IPS-18c (cell line): Measurements from ENCODE around the gene PCK1.

Experiments used
- H3K4me3 ChIP-seq: 2 replicates; pipeline ENCODE4 v1.7.0; 2013; ENCODE audit warnings: low read depth, mild to moderate bottlenecking, low read length, moderate library complexity; ENCODE audit not compliant: insufficient read depth
- H3K9me3 ChIP-seq: one replicate; pipeline ENCODE4 v1.6.1; 2013; ENCODE audit warnings: mild to moderate bottlenecking, low read length, moderate library complexity; ENCODE audit not compliant: control insufficient read depth, insufficient read depth

Gene PCK1

DNA sequence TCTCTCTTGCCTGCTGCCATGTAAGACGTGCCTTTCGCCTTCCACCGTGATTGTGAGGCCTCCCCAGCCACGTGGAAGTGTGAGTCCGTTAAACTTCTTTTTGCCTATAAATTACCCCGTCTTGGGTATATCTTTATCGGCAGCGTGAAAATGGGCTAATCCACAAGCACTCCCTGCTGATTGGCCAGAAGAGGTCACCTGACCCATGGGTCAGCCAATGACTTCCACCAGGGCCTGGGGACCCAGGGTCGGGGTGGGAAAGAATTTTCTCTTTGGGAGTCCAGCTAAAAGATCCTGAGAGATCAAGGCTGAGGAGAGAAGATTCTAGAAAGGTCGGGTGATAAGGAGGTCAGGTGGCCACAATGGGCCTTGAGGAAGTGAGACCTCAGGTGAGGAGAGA, 42.2 kb downstream of the PCK1 start:
- no peak overlapping the region for H3K4me3 ChIP-seq
- H3K9me3 ChIP-seq: no peaks in the 10 kb centered on the region

DNA sequence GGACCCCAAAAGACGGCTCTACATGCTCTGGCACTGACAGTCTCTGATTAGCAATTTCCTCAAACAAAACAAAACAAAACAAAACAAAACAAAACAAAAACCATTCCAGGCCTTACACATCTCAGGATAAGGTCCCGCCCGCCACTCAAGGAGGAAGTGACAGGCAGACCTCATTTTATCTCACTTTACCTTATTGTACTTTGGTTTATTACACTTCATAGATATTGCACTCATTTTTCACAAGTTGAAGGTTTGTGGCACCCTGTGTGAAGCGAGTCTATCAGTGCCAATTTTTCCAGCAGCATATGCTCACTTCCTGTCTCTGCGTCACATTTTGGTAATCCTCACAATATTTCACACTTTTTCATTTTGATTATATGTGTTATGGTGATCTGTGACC, 44.1 kb downstream of the PCK1 start:
- no peak overlapping the region for H3K4me3 ChIP-seq
- no peaks in the 10 kb centered on the region for H3K9me3 ChIP-seq

DNA sequence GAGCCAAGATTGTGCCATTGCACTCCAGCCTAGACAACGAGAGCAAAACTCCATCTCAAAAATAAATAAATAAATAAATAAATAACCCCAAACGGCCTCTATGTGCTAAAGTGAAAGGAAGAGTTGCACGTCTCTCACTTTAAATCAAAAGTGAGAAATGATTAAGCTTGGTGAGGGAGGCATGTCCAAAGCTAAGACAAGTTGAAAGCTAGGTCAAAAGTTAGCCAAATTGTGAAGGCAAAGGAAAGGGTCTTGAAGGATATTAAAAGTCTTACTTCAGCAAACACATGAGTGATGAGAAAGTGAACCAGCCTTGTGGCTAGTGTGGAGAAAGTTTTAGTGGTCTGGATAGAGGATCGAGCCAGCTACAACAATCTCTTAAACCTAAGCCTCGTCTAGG, 45.0 kb downstream of the PCK1 start:
- no peak overlapping the region for H3K4me3 ChIP-seq

DNA sequence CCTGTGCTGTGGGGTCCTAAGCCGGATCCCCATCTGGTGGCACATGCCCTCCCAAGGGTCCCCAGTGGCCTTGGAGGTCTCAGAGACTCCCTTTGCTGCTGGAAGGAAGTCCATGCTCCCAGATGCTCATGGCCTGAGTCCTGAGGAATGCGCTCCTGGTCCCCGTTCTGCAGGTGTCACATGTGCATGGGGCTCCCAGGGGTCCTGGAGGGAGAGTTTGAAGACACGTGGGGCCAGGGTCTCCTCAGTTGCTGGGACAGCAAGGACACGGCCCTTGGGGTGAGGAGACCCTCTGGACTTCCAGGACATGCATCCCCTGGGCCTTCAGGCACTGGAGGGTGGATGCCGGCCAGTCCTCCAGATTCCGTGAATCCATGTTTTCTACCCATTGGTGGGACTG, 47.6 kb downstream of the PCK1 start:
- no peaks in the 10 kb centered on the region for H3K9me3 ChIP-seq

More for the DNA sequence above, 45.0 kb downstream of the PCK1 start:
- H3K9me3 ChIP-seq: no peaks in the 10 kb centered on the region

DNA sequence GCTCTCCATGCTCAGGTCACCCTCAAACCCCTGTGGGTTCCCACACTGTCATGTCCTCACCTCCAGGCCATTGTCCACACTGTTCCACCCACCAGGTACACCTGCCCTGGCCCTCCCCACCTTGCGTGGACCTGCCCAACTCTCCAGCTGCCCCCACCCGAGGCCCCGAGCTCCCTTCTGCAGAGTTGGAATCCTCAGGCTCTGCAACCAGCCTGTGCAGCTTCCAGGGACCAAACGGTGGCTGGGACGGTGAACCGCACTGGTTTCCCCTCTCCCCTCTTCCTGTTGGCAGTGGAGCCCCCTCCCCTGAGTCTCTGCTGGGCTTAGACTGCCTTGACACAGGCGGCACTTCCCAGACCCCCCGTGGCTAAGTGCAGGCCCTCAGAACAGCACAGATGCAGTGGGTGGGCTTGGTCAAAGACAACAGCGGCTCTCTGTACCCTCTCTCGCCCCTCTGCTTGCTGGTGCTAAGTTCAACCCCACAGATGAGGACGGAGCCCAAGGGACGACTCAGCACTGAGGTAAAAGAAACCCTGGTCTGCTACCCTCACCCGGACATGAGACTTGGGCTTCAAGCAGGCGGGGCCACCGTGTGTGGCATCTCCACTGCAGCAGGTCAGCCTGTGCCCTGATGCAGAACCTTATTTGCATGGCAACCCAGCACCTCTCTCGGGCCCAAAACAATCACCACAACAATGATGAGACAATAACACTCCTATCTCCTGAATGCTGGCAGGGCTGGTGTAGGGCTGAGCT, 48.4 kb downstream of the PCK1 start:
- Histone ChIP-seq H3K9me3 (no peaks in the 10 kb centered on the region), H3K4me3 (no peak overlapping the region)

More for the DNA sequence above, 47.6 kb downstream of the PCK1 start:
- H3K4me3 ChIP-seq: no peak overlapping the region

DNA sequence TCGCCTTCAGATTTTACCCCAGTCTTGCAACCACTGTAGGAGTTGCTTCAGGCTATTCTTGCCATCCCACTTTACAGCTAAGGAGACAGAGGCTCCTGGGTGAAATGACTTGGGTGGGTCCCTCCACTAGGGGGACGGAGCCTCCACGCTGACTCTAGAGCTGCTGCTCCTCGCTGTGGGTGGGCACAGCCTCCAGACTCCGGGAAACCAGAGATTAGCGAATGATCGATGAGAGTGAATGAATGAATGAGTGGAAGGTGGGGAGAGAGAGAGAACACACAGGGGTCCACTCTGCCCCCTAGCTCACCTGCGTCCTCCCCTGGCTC, 48.9 kb downstream of the PCK1 start:
- Histone ChIP-seq H3K4me3 (no peak overlapping the region), H3K9me3 (no peaks in the 10 kb centered on the region)

DNA sequence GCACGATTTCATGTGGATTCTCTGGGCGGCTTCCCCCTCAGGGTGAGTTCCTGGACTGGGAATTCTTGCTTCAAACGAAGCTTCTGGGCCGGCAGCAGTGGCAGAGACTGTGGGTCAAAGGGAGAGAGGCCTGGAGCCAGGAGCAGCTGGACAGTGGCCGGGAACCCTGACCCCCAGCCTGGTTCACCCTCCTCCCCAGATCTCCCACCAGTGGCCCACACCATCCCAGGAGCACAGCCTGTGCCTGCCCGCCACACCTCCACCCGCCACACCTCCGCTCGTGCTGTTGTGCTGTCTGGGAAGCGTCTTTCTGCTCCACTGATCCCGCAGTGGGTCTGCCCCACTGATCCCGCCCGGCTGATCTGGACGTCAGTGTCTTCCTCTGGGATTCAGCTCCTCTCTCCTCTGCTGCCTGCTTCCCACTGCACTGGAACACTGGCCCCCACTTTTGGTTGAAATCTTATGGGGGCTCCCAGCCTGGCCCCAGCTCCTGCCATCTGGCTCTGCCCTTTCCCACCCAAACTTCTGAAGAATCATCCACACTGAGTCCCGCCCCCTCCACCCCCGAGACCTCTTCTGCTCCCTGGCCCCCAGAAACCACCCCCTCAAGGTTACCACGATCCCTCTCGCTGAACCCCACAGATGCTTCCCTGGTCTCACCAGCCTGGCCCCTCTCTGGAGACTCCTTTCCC, 49.5 kb downstream of the PCK1 start:
- no peak overlapping the region for H3K4me3 ChIP-seq
- H3K9me3 ChIP-seq: no peaks in the 10 kb centered on the region

DNA sequence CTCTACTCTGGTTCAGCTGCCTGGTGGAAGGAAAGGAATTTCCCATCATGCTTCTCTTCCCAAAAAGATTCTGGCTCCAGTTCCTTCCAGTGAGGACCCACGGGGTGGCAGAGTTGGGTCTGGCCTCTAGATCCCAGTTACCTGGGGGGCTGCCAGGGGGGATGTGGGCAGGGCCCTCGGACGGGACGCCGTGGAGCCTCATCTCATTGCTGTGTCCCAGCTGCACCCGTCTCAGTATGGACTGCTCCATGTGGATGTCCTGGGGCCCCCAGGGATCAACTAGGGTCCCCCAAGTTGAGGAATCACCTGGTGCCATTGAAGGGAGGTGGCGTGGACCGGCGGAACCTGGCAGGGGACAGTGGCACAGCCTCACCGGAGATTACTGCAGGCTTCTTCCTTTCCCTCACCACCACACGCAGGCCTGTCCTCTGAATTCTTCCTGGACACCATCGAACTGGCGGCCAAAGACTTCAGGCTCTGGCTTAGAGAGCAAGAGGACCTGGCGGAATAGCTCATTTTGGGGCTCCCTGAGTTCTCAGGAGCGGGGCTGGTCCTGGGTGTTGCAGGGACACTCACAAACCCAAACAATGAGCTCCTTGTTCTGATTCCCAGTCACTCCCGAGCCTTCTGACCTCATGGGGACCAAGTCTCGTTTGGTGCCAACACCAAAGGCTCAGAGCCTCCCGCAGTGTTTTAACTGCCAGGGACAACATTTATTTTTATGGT, 50.8 kb downstream of the PCK1 start:
- Histone ChIP-seq H3K9me3 (no peaks in the 10 kb centered on the region), H3K4me3 (no peak overlapping the region)

DNA sequence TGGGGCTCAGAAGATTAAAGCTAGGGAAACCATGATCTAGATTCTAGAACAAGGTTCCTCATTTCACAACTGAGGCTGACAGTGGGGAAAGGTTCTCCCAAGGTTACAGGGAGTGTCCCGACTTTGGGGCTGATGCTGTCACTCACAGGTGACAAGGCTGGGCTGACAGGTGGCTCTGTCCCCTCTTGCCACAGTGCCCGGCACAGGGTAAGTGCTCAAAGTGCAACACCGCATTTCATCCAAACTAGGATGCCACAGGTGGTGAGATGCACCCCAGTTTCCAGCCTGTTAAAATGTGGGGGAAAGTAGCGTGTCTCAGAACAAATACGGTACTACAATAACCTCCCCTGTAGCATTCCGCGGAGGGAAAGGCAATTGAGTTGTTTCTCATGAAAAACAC, 51.5 kb downstream of the PCK1 start:
- Histone ChIP-seq H3K4me3 (no peak overlapping the region), H3K9me3 (no peaks in the 10 kb centered on the region)

DNA sequence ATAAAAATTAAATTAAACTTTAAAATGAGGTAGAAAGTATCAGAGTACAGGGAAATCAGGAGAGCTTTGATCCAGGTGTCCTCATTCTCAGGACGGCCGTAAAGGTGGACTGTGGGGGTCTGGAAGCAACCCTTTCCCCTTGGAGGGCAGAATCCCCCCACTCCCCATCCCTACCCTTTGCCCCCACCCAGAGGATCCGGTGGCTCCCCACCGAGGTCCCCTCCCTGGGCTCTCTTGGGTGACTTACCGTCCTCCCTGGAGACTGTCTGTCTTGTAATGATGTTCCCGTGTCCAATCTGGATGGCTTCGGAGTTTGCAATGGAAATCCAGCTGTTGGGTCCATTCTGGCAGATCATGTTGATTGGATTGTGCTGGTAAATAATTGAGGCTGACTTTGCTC, 52.0 kb downstream of the PCK1 start:
- H3K9me3 ChIP-seq: no peaks in the 10 kb centered on the region

DNA sequence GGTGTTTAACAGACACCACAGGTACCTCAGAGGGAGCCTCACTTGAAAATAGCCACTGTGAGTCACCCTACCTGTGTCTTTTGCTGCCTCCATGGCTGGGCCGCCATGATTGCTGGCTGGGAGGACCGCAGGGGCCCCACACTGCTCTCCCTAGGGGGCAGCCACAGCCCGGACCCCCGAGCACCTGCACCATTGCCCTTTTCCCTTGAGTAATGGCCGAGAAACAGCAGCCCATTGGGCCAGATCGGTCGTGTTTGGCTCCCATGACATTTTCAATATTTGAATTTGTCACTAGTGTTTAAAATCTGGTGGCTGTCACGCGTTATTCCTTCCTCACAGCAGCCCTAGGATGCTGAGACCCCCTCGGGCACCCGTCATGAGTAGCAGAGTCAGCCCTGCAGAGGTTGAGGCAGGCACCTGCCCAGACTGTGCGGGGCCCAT, 52.6 kb downstream of the PCK1 start:
- H3K4me3 ChIP-seq: no peak overlapping the region
- H3K9me3 ChIP-seq: no peaks in the 10 kb centered on the region

More for the DNA sequence above, 52.0 kb downstream of the PCK1 start:
- no peak overlapping the region for H3K4me3 ChIP-seq

DNA sequence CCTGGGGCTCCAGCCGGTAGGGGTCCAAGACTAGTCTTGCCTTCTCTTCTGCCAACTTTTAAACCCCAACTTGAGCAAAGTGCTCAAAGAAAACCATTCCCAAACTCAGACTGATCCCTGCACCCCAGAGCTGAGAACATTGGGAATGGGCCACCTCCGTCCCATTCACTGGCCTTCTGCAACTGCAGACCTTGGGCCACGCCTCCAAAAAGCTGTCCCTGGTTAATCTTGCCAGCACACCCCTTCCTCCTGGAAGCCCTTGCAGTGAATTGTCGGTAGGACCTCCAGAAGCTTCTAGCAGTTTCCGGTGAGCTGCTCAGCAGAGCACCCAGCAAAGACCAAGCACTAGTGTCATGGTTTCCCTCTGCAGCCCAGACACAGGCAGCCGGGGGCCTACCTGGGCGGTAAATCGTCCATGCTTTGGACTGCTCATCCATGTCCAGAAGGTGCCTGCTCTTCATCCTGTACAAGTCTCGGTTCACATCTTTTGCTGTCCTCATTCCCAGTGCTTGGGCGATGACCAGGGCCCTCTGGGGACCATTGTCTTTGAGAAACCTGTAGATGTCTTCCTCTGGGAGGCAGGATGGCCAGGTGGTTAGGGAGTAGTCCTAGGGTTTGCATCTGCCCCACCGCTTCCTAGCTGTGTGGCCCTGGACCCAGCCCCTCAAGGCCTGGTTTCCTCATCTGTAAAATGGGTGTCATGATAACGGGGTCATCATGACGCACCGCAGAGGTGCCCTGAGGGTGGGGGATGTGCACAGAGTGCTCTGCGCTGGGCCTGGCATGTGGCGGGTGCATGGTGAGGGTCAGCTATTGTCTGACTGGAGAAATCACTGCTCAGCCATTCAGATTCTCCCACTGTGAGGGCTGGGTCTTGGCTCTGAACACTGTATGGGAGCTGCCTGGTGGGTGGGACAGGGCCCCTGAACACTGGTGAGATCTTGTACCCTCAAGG, 53.9 kb downstream of the PCK1 start:
- Histone ChIP-seq H3K9me3 (no peaks in the 10 kb centered on the region), H3K4me3 (no peak overlapping the region)

DNA sequence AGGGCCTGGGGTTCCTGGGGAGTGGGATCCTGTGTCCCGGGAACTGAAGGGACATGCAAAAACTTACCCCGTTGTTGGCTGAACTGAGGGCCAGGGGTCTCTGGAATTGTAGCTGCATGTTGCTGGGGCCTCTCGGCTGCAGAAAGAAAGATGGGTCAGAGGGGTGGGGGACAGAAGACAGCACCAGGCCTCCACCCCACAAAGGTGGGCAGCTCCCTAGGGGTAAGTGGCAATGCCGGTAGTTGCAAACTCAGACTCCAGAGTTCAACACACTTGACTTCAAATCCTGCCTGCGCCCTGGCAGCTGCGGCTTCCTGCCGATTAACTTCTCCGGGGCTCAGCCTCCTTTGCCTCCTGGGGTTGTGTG, 54.5 kb downstream of the PCK1 start:
- Histone ChIP-seq H3K4me3 (no peak overlapping the region), H3K9me3 (no peaks in the 10 kb centered on the region)

DNA sequence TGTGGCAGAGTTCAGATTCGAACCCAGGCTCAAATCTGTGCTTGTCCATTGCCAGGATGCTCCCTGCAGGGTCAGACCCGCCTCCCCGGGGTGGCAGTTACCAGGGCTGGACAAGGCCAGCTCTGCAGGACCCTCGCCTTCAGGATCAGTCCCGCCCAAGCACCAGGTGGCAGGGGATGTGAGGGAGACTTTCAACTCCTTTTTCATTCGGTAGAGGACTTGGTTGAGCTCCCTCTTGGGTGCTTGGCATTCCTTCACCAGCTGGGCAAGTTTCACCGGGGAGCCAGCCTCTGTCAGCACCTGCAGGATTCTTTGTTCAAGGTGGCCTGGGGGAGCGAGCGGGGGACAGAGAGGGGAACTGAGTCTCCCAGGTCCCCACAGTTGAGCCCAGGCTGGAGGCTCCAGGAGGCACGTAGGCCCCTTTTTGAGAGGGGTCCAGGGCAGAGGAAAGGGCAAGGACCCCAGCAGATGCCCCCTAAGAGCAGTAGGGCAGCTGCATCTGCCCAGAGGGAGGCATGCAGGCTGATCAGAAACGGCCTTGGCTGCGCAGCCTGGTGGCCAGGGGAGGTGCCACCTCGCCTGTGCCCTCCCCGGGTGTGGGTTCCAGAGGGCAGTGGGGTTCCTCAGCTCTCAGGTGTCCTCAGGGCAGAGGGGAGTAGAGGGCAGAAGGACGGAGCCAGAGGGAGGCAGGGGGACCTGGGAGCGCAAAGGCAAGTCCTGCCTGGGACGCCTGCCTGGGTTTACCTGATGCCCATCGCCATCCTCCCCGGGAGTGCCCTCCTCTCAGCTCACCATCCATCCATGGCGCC, 55.4 kb downstream of the PCK1 start:
- Histone ChIP-seq H3K9me3 (no peaks in the 10 kb centered on the region), H3K4me3 (no peak overlapping the region)

DNA sequence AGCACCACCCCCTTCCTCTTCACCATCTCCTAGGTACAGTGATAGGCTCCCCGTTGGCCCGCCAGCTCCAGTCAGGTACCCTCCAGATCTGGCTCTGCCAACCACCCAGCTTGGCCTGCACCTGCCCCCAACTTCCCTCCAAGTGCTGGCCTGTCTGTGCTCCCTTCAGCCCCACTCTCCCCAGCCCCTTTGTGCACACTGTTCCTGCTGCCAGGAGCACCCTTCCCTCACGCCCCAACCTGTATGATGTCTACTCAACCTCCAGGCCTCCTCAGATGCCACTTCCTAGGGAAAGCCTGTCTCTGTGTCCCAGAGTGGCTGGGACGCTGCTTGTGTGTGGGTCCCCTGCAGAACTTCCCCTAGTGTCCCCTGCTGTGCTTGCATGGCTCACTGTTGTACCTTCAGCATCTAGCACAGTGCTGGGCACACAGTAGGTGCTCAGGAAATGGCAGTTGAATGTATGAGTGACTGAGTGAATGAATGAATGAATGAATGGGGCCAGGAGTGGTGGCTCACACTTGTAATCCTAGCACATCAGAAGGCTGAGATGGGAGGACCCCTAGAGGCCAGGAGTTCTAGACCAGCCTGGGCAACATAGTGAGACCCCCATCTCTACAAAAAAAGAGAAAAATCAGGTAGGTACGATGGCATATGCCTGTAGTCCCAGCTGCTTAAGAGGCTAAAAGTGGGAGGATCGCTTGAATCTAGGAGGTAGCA, 56.3 kb downstream of the PCK1 start:
- H3K4me3 ChIP-seq: no peak overlapping the region
- no peaks in the 10 kb centered on the region for H3K9me3 ChIP-seq
